Thoracic aorta (tissue), 2 donors: ENCODE data around the gene SCRT2. TPM values are rescaled to one million over a fixed set of nuclear protein-coding genes. Genes with fewer than 3 reads are reported as not detected.

Source experiments
- ATAC-seq: fragments of 150-250 bp; one replicate; pipeline ENCODE4 v1.8.0; 2017; ENCODE audit warnings: low read depth; ENCODE audit not compliant: insufficient number of reproducible peaks, low FRiP score
- DNase-seq: peaks from one replicate; pipeline ENCODE4 v3.0.0-alpha.2; 2020; ENCODE audit warnings: low spot score
- H3K27ac ChIP-seq, 2 donors: fragments of 200-600 bp; sonication (generic); 1 replicate in 1 of 2; 2 replicates in 1 of 2; pipeline ENCODE4 v1.5.1; 2016; ENCODE audit warnings: mild to moderate bottlenecking in 2 of 2, moderate library complexity in 2 of 2
- H3K27me3 ChIP-seq: fragments of 200-600 bp; sonication (generic); replicated peaks from 2 replicates; pipeline ENCODE4 v1.6.0; 2016; ENCODE audit warnings: mild to moderate bottlenecking; ENCODE audit not compliant: insufficient read depth
- H3K36me3 ChIP-seq: fragments of 200-600 bp; sonication (generic); one replicate; pipeline ENCODE4 v1.5.1; 2016
- H3K4me1 ChIP-seq, 2 donors: fragments of 200-600 bp; sonication (generic); 1 replicate in 1 of 2; 2 replicates in 1 of 2; pipeline versions ENCODE4 v1.5.1 to v1.6.0; 2016; ENCODE audit warnings: low read depth in 2 of 2, mild to moderate bottlenecking in 1 of 2; ENCODE audit not compliant: control insufficient read depth in 1 of 2
- H3K4me3 ChIP-seq: fragments of 200-600 bp; sonication (generic); 2 replicates; pipeline ENCODE4 v1.5.1; 2016; ENCODE audit warnings: mild to moderate bottlenecking
- H3K9me3 ChIP-seq: fragments of 200-600 bp; sonication (generic); 2 replicates; pipeline ENCODE4 v1.5.1; 2016
- total RNA-seq, 2 donors: library from RNA; depleted of rRNA; stranded (reverse); fragments of >200 nt; gene quantifications; one replicate each; pipeline versions ENCODE4 v1.1.0 to v1.2.3, GENCODE V29; 2016
- TF ChIP-seq, protein P1 (sequence below): fragments of 200-600 bp; sonication (generic); IDR thresholded peaks from one replicate; pipeline ENCODE4 v1.5.1; 2019; ENCODE audit warnings: antibody characterized with exemption

The SCRT2 gene
- total RNA-seq, 2 donors from 2014 or later = not detected

DNA sequence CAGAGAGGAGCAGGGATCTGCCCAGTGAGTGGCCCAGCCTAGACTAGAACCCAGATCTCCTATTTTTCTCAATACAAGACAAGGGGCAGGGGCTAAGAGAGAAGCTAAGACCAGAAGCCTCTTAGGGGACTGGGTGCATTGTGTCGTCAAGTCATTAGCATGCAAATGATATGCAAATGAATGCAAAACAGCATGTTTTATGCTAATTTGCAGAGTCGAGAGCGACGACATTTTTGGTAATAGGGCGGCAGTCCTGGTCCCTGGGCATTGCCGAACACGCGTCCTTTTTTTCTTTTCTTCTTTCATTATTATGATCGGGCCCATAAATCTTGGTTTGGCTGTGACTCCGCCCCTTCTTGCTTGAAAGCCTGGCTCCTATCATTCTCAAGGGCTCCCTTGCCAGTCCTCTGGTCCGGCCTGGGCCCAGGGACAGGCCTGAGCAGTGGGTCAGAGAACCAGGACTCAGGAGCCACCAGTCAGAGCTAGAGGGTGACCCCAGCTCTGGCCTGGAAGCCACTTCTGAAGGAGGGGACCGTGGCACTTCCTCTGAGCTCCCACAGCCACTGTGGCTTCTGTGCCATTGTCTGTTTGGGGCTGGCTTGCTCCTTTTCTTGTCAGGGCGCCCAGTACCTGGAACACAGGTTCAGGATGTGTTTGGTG lies 32.0 kb upstream of the SCRT2 start:
- H3K36me3 ChIP-seq = no peaks in the 10 kb centered on the region
- TF ChIP-seq, protein P1, sequence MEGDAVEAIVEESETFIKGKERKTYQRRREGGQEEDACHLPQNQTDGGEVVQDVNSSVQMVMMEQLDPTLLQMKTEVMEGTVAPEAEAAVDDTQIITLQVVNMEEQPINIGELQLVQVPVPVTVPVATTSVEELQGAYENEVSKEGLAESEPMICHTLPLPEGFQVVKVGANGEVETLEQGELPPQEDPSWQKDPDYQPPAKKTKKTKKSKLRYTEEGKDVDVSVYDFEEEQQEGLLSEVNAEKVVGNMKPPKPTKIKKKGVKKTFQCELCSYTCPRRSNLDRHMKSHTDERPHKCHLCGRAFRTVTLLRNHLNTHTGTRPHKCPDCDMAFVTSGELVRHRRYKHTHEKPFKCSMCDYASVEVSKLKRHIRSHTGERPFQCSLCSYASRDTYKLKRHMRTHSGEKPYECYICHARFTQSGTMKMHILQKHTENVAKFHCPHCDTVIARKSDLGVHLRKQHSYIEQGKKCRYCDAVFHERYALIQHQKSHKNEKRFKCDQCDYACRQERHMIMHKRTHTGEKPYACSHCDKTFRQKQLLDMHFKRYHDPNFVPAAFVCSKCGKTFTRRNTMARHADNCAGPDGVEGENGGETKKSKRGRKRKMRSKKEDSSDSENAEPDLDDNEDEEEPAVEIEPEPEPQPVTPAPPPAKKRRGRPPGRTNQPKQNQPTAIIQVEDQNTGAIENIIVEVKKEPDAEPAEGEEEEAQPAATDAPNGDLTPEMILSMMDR = no peak
- H3K27me3 ChIP-seq = peaks cover 5% of the 10 kb centered on the region
- H3K4me3 ChIP-seq = no peak overlapping the region
- no peaks in the 10 kb centered on the region for H3K9me3 ChIP-seq
- no peaks in the 10 kb centered on the region for H3K4me1 ChIP-seq
- DNase-seq (no peak), ATAC-seq (no peak)
- no peak overlapping the region for H3K27ac ChIP-seq

DNA sequence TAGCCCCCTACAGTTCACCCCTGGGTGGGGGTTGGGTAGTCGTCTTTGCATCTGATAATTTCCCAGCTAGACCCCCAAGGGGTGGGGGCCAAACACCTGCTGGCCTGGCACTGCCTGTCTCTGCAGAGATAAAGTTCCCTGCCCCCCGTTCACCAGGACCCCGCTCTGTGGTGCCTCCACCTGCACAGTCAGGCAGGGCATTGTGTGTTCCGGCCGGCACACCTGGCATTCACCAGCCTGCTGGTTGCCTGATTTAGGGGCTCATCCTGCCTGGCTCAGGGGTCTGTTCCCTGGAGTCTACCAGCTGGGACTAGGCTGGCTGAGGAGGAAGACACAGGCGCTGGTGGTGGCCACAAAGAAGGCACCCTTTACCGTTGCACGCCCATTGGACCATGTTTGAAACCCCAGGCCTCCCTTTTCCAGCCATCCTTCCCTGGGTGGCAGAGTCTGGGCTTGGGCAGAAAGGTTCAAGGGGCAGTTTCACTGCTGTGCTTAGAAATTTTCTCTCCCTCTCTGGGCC lies 30.8 kb upstream of the SCRT2 start:
- no peaks in the 10 kb centered on the region for H3K4me1 ChIP-seq
- TF ChIP-seq, protein P1 = no peak
- no peaks in the 10 kb centered on the region for H3K36me3 ChIP-seq
- peaks cover 5% of the 10 kb centered on the region for H3K27me3 ChIP-seq
- H3K27ac ChIP-seq = no peak overlapping the region
- no peak overlapping the region for H3K4me3 ChIP-seq
- DNase-seq (no peak), ATAC-seq (no peak)
- H3K9me3 ChIP-seq = no peaks in the 10 kb centered on the region

DNA sequence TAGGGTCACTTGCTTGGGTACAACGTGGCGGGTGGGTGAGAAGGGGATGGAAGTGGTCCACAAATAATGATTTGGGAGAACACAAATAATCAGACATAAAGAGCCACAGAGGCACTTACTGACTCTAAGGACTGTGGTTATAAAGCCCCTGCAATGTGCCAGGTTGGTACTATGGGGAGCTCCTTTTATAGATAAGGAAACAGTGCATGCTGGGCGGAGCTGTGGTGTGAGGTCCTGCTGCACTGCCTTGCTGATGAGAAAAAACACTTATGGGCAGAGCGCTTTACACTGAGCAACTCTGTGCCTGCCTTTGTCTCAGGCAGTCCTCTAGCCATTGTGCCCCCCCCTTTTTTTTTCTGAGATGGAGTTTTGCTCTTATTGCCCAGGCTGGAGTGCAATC lies 29.1 kb upstream of the SCRT2 start:
- Histone ChIP-seq H3K4me1 (peaks cover 0 to 5% of the 10 kb centered on the region in 2 donors), H3K4me3 (no peak overlapping the region), H3K9me3 (no peaks in the 10 kb centered on the region), H3K27me3 (peaks cover 5% of the 10 kb centered on the region), H3K27ac (no peak overlapping the region), H3K36me3 (no peaks in the 10 kb centered on the region)
- DNase-seq (no peak), ATAC-seq (no peak)
- TF ChIP-seq, protein P1 = no peak

DNA sequence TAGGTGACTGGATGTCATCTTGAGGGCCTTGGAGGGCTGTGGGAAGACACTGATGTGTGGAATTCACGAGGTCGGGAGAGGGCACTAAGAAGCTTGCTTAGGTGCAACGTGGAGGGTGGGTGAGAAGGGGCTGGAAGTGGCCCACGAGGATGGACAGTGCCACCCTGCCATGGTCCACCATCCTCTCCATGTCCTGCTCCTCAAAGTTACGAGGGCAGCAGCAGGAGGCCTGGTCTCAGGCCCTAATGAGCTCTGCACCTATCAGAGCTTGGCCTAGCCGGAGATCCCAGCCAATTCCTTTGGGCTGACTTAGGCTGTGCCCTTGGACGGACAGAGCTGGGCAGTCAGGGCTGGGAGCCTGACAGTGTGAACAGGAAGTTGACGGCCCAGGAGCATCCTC lies 27.8 kb upstream of the SCRT2 start:
- Histone ChIP-seq H3K4me3 (no peak overlapping the region), H3K36me3 (no peaks in the 10 kb centered on the region), H3K9me3 (no peaks in the 10 kb centered on the region), H3K27ac (no peak overlapping the region), H3K4me1 (peaks cover 0 to 7% of the 10 kb centered on the region in 2 donors), H3K27me3 (no peaks in the 10 kb centered on the region)
- TF ChIP-seq, protein P1 = no peak
- ATAC-seq = no peak
- DNase-seq = no peak

DNA sequence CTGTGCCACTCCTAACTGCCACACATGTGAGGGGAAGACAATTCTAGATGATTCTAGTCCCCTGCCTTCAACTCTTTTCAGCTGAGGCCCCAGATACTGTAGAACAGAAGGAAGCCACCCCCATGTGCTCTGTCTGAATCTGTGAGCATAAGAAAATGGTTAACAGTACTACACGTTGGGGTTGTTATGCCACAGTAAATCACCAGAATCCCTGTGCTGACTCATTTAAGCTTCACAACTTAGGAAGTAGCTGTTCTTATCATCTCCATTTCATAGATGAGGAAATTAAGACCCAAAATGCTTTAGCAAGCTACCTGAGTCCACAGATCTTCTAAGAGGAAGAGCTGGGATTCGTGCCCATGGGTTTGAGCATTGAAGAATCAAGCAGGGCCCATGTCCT lies 27.4 kb upstream of the SCRT2 start:
- H3K36me3 ChIP-seq = no peaks in the 10 kb centered on the region
- no peak for DNase-seq
- H3K4me3 ChIP-seq = no peak overlapping the region
- TF ChIP-seq, protein P1 = no peak
- no peak overlapping the region for H3K27ac ChIP-seq
- H3K4me1 ChIP-seq = peaks cover 0 to 7% of the 10 kb centered on the region in 2 donors
- ATAC-seq = no peak
- H3K9me3 ChIP-seq = no peaks in the 10 kb centered on the region
- H3K27me3 ChIP-seq = no peaks in the 10 kb centered on the region
